GM12875 (cell line): ENCODE measurements around the gene RAMP3.

ENCODE experiments used
- H3K4me3 ChIP-seq: one replicate; pipeline ENCODE4 v1.5.1; 2011; ENCODE audit warnings: low read depth, low read length, control low read depth
- TF ChIP-seq, protein P1 (sequence below): IDR thresholded peaks from 2 replicates; pipeline ENCODE4 v1.5.1; 2011; ENCODE audit warnings: low read depth, mild to moderate bottlenecking, control low read depth, inconsistent platforms, low read length, moderate library complexity, borderline replicate concordance; ENCODE audit not compliant: insufficient read depth

Gene RAMP3

DNA sequence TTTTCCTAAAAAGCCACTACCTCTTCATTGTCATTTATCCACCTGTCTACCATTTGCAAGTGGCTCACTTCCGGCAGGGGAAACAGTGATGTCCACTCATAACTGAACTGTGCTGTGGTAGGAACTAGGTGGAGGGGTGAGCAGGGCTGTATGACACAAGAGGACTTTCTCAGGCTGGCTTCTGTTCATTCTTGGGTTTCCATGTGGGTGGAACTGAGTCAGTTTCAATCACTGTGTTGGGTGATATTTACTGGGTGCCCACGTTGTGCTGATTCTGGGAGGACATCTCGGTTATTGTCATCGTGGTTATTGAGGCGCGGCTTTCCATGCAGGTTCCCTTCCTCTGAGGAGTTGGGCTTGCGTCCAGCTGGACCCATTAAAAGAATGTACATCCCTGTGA is 38.8 kb downstream of the RAMP3 start:
- H3K4me3 ChIP-seq = no peak overlapping the region
- TF ChIP-seq, protein P1, sequence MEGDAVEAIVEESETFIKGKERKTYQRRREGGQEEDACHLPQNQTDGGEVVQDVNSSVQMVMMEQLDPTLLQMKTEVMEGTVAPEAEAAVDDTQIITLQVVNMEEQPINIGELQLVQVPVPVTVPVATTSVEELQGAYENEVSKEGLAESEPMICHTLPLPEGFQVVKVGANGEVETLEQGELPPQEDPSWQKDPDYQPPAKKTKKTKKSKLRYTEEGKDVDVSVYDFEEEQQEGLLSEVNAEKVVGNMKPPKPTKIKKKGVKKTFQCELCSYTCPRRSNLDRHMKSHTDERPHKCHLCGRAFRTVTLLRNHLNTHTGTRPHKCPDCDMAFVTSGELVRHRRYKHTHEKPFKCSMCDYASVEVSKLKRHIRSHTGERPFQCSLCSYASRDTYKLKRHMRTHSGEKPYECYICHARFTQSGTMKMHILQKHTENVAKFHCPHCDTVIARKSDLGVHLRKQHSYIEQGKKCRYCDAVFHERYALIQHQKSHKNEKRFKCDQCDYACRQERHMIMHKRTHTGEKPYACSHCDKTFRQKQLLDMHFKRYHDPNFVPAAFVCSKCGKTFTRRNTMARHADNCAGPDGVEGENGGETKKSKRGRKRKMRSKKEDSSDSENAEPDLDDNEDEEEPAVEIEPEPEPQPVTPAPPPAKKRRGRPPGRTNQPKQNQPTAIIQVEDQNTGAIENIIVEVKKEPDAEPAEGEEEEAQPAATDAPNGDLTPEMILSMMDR = no peak

- TF ChIP-seq, protein P1 = no peak
- H3K4me3 ChIP-seq = no peak overlapping the region
These were observed 39.9 kb downstream of the RAMP3 start for GRCh38 chr7:45197461-45197860.

DNA sequence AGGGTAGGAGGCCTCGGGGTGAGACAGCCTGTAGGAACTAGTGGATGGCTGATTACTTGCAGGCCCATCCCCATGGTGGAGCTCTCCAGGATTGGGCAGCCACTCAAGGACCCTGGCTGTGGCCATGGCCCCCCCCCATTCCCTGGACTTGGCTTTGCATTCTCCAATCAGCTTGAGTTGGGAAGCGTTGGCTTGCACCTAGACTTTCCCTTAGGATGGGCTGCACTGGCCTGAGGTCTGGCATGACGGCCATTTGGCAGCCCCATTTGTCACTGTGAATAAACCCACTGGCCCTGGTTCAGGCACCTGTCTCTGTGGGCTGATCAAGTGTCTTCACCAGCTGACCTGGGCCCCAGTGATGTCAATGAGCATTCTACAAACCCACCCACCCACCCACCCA is 41.4 kb downstream of the RAMP3 start:
- TF ChIP-seq, protein P1 = no peak

DNA sequence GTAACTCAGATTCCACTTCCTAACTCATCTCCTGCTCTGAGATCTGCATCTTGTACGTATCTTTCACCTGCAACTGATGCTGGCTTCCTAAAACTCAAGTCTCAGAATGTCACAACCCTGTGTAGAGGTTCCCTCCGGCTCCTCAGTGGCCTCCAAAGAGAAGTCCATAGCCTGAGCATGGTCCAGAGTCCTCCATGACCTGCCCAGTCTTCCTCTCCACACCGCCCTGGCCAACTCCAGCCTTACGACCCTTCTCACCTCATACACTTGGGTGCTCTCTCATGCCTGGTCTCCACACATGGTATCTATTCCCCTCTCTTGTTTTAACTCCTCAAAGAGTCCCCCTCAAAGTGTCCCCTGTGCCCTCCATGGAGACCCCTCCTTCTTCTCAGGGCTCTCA is 41.9 kb downstream of the RAMP3 start:
- TF ChIP-seq, protein P1 = no peak
- H3K4me3 ChIP-seq = no peak overlapping the region

More for the DNA sequence above, 41.4 kb downstream of the RAMP3 start:
- H3K4me3 ChIP-seq = no peak overlapping the region

DNA sequence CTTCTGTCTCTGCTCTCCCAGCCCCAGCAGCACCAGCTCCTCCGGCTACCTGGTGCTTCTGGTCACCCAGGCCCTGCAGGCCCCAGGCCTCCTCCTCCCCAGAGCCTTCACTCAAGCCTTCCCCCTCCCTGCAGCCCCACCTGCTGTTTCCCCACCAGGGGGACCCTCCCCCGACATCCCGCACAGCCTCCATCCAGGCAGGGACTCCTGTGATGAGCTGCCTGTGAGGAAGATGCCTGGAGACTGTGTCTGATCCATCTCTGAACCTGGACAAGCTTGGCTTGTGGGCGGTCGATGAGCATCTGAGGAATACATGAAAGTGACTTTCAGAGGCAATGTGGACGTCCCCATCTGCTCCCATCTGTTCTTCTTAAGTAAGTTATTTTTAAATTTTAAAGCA is 45.0 kb downstream of the RAMP3 start:
- TF ChIP-seq, protein P1 = no peak
- no peak overlapping the region for H3K4me3 ChIP-seq

- TF ChIP-seq, protein P1 = no peak
- H3K4me3 ChIP-seq = no peak overlapping the region
These were observed 45.4 kb downstream of the RAMP3 start for GRCh38 chr7:45203036-45203435.

- TF ChIP-seq, protein P1 = no peak
- no peak overlapping the region for H3K4me3 ChIP-seq
These were observed 45.9 kb downstream of the RAMP3 start for GRCh38 chr7:45203459-45203858.
